HG03354 (cell line): Measurements from ENCODE around the gene HMGB4.

ENCODE experiments used
- ATAC-seq: cut with Tn5 transposase; IDR thresholded peaks from one replicate; pipeline ENCODE4 v1.9.1; 2021; ENCODE audit warnings: mild to moderate bottlenecking; ENCODE audit not compliant: unreplicated experiment, poor library complexity, severe bottlenecking

HMGB4 gene

GRCh38 chr1:33844166-33844565, 19.7 kb upstream of the HMGB4 start:
- no peak for ATAC-seq

- ATAC-seq, result no peak
Observed at GRCh38 chr1:33846861-33847260, 17.0 kb upstream of the HMGB4 start.

GRCh38 chr1:33848205-33848937, 15.5 kb upstream of the HMGB4 start:
- ATAC-seq, result no peak

GRCh38 chr1:33849211-33849610, 14.7 kb upstream of the HMGB4 start:
- ATAC-seq, result no peak

GRCh38 chr1:33850481-33850880, 13.4 kb upstream of the HMGB4 start:
- no peak for ATAC-seq

- ATAC-seq, result no peak
Observed at GRCh38 chr1:33852711-33853110, 11.2 kb upstream of the HMGB4 start.

- no peak for ATAC-seq
Observed at GRCh38 chr1:33853431-33853830, 10.4 kb upstream of the HMGB4 start.

GRCh38 chr1:33854091-33854490, 9.8 kb upstream of the HMGB4 start:
- ATAC-seq, result no peak

GRCh38 chr1:33860671-33861070, 3.2 kb upstream of the HMGB4 start:
- ATAC-seq, result no peak

GRCh38 chr1:33864460-33865389, 846 bp downstream of the HMGB4 start:
- ATAC-seq, result no peak

- no peak for ATAC-seq
Observed at GRCh38 chr1:33866281-33866680, 2.4 kb downstream of the HMGB4 start.

GRCh38 chr1:33867684-33868083, 3.8 kb downstream of the HMGB4 start:
- no peak for ATAC-seq

- ATAC-seq, result no peak
Observed at GRCh38 chr1:33872275-33872674, 8.4 kb downstream of the HMGB4 start.

- ATAC-seq, result no peak
Observed at GRCh38 chr1:33872683-33873082, 8.8 kb downstream of the HMGB4 start.

- no peak for ATAC-seq
Observed at GRCh38 chr1:33874636-33875035, 10.8 kb downstream of the HMGB4 start.

GRCh38 chr1:33875862-33876261, 12.0 kb downstream of the HMGB4 start:
- ATAC-seq, result no peak

- ATAC-seq, result no peak
Observed at GRCh38 chr1:33876970-33877650, 13.2 kb downstream of the HMGB4 start.

GRCh38 chr1:33878392-33878791, 14.5 kb downstream of the HMGB4 start:
- ATAC-seq, result no peak

- no peak for ATAC-seq
Observed at GRCh38 chr1:33880305-33880704, 16.4 kb downstream of the HMGB4 start.

- ATAC-seq, result no peak
Observed at GRCh38 chr1:33886496-33886895, 22.6 kb downstream of the HMGB4 start.
